ENCODE results near the gene MMP20.

DNA sequence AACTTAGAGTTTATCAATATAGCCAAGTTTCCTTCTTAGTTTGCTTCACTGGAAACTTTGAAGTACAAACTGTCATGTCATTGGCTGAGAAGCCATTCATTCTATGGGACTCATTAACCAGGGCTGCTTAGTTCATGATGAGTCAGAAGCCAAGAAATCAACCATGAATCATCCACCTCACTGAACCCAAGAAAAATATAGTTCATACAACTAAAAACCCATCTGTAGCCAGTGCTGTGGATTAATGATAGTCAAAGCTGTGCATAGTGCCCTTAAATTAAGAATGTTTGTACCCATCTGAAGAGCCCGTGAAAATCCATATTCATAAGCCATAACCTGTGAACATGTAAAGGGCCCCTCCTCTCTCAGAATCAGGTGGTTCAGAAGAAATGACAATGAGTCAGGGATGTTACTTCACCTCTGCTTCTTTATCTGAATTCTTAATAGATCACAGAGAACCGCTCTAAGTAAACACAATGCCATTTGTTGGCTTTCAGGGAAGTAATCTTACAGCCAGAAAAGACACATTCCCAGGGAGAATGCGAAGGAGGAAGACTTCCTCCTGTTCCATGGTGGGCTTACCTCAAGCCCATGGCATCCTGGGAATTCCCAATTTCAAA is 25.4 kb downstream of the MMP20 start:
- TF ChIP-seq, protein P1, sequence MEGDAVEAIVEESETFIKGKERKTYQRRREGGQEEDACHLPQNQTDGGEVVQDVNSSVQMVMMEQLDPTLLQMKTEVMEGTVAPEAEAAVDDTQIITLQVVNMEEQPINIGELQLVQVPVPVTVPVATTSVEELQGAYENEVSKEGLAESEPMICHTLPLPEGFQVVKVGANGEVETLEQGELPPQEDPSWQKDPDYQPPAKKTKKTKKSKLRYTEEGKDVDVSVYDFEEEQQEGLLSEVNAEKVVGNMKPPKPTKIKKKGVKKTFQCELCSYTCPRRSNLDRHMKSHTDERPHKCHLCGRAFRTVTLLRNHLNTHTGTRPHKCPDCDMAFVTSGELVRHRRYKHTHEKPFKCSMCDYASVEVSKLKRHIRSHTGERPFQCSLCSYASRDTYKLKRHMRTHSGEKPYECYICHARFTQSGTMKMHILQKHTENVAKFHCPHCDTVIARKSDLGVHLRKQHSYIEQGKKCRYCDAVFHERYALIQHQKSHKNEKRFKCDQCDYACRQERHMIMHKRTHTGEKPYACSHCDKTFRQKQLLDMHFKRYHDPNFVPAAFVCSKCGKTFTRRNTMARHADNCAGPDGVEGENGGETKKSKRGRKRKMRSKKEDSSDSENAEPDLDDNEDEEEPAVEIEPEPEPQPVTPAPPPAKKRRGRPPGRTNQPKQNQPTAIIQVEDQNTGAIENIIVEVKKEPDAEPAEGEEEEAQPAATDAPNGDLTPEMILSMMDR (IDR thresholded peaks at IDR 0.05) = no peak
- TF ChIP-seq POLR2A (IDR thresholded peaks at IDR 0.05) = no peak
